Measurements from ENCODE around the gene SPDYE6. TPM values are rescaled to one million over a fixed set of nuclear protein-coding genes. Genes with fewer than 3 reads are reported as not detected.

SPDYE6 gene
- total and polyA plus RNA-seq, 8 donors, result 2.2 to 10.0 (median 6.8) TPM; not detected in 2

- H3K27ac ChIP-seq, result peak overlapping the region in 1 of 2 donors; percentile 38
- H3K4me3 ChIP-seq, result no peak overlapping the region
- H3K9me3 ChIP-seq, result no peaks in the 10 kb centered on the region
- TF ChIP-seq, protein P1, sequence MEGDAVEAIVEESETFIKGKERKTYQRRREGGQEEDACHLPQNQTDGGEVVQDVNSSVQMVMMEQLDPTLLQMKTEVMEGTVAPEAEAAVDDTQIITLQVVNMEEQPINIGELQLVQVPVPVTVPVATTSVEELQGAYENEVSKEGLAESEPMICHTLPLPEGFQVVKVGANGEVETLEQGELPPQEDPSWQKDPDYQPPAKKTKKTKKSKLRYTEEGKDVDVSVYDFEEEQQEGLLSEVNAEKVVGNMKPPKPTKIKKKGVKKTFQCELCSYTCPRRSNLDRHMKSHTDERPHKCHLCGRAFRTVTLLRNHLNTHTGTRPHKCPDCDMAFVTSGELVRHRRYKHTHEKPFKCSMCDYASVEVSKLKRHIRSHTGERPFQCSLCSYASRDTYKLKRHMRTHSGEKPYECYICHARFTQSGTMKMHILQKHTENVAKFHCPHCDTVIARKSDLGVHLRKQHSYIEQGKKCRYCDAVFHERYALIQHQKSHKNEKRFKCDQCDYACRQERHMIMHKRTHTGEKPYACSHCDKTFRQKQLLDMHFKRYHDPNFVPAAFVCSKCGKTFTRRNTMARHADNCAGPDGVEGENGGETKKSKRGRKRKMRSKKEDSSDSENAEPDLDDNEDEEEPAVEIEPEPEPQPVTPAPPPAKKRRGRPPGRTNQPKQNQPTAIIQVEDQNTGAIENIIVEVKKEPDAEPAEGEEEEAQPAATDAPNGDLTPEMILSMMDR (IDR thresholded peaks at IDR 0.05), result no peak
- ATAC-seq (peak; percentile 37), DNase-seq (no peak)
- H3K36me3 ChIP-seq, result peaks cover 0 to 45% of the 10 kb centered on the region in 2 donors
- intact Hi-C loops (cut with DNase I), result no loop called here
- peaks cover 0 to 16% of the 10 kb centered on the region in 2 donors for H3K27me3 ChIP-seq
- peaks cover 0 to 5% of the 10 kb centered on the region in 2 donors for H3K4me1 ChIP-seq
Measured at GRCh38 chr7:102318482-102318971, 37.7 kb downstream of the SPDYE6 start.

DNA sequence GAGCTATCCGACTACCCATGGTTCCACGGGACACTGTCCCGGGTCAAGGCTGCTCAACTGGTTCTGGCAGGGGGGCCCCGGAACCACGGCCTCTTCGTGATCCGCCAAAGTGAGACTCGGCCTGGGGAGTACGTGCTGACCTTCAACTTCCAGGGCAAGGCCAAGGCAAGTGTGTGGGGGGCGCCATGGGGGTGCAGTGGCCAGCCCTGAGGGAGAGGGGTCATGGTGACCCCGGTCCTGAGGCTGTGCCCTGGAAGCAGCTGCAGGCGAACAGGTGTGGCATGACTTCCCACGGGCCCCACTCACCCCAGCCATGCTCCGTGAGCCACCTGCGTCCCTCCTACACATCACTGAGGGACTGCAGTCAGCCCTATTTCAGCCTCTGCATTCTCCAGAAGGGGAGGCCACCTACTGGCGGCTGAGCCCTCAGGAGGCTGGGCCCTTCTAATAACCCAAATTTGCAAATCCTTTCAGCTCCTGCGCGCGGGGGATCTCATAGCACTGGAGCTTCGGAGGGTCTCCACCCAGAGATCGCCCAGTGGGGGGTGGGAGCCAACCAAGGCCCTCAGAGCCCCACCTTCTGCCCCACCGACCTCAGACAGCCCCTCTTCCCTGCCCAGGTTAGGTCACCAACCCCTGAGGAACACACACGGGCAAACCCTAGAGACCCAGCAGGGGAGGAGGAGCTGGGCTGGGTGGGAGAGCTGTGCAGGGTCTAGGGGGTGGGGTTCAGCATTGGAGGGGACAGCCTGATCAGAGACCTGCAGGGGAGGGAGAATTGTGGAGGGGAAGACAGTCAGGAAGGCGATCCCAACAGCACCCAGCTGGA is 38.8 kb downstream of the SPDYE6 start:
- H3K4me3 ChIP-seq, result no peak overlapping the region
- H3K9me3 ChIP-seq, result no peaks in the 10 kb centered on the region
- intact Hi-C loops (cut with DNase I), result no loop called here
- DNase-seq (peak in 1 of 4 donors; percentile 62), ATAC-seq (no peak)
- H3K27ac ChIP-seq, result no peak overlapping the region
- H3K4me1 ChIP-seq, result peaks cover 0 to 5% of the 10 kb centered on the region in 2 donors
- peaks cover 0 to 16% of the 10 kb centered on the region in 2 donors for H3K27me3 ChIP-seq
- peaks cover 0 to 47% of the 10 kb centered on the region in 2 donors for H3K36me3 ChIP-seq
- TF ChIP-seq, protein P1 (IDR thresholded peaks at IDR 0.05), result no peak

- no peaks in the 10 kb centered on the region for H3K9me3 ChIP-seq
- intact Hi-C loops (cut with DNase I), result no loop called here
- peaks cover 0 to 52% of the 10 kb centered on the region in 2 donors for H3K36me3 ChIP-seq
- H3K4me1 ChIP-seq, result no peaks in the 10 kb centered on the region
- DNase-seq, result peak in 1 of 4 donors; percentile 51
- TF ChIP-seq, protein P1 (IDR thresholded peaks at IDR 0.05), result no peak
- no peak overlapping the region for H3K4me3 ChIP-seq
- H3K27ac ChIP-seq, result no peak overlapping the region
- H3K27me3 ChIP-seq, result no peaks in the 10 kb centered on the region
- no peak for ATAC-seq
Measured at GRCh38 chr7:102313997-102314780, 42.1 kb downstream of the SPDYE6 start.

DNA sequence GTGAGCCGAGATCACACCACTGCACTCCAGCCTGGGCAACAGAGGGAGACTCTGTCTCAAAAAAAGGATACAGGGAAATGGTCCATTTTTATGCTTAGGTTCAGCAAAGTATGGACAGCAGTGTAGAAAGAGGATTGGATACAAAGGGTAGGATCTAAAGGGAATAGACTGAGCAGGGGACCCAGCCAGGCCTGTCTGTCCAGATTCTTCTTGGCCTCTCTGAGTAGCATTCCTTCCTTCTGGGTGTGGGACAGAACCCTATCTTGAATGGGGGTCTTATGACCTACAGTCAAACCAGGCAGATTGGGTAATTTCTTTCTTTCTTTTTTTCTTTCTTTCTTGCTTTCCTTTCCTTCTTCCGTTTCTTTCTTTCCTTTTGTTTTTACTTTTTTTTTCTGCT is 43.9 kb downstream of the SPDYE6 start:
- H3K36me3 ChIP-seq, result peaks cover 0 to 54% of the 10 kb centered on the region in 2 donors

More for the DNA sequence above, 43.9 kb downstream of the SPDYE6 start:
- intact Hi-C loops (cut with DNase I), result no loop called here
- H3K27me3 ChIP-seq, result no peaks in the 10 kb centered on the region
- peaks cover 1 to 8% of the 10 kb centered on the region in 2 donors for H3K4me1 ChIP-seq
- no peak overlapping the region for H3K4me3 ChIP-seq
- no peak overlapping the region for H3K27ac ChIP-seq
- no peaks in the 10 kb centered on the region for H3K9me3 ChIP-seq
- ATAC-seq (no peak), DNase-seq (no peak)
- TF ChIP-seq, protein P1 (IDR thresholded peaks at IDR 0.05), result no peak
